CD4-positive, alpha-beta T cell (primary cell): ENCODE results near the gene NET1. TPM values are rescaled to one million over a fixed set of nuclear protein-coding genes. Genes with fewer than 3 reads are reported as not detected.

Source experiments
- ATAC-seq: fragments of 200-7000 bp; cut with Tn5 transposase; one replicate; pipeline ENCODE4 v1.10.0; 2022; ENCODE audit warnings: mild to moderate bottlenecking; ENCODE audit not compliant: poor library complexity
- CTCF ChIA-PET: fragments of 350-600 bp; sonication (Branson Sonifier 250); formaldehyde crosslinking; loops from one replicate; lab custom pipeline; 2021; ENCODE audit warnings: antibody characterized with exemption, inconsistent platforms; lab: Charles Lee
- POLR2A ChIA-PET: fragments of 350-600 bp; sonication (Branson Sonifier 250); formaldehyde crosslinking; loops from one replicate; lab custom pipeline; 2021; ENCODE audit warnings: antibody characterized with exemption, inconsistent platforms; lab: Charles Lee
- DNase-seq, 14 experiments: peaks; one replicate each; pipeline ENCODE4 v3.0.0-alpha.2; 2013 to 2020; ENCODE audit warnings: mixed read lengths in 2 of 14
- H3K27ac ChIP-seq, 2 donors: one replicate each; pipeline versions ENCODE4 v1.5.1 to v1.7.0; 2013; ENCODE audit warnings: low read length in 2 of 2, low read depth in 1 of 2, mild to moderate bottlenecking in 1 of 2
- H3K27me3 ChIP-seq, 2 experiments: 1 replicate in 1 of 2; 2 replicates in 1 of 2; pipeline versions ENCODE4 v1.6.1 to v1.7.0; 2013; ENCODE audit warnings: low read length in 2 of 2, control low read depth in 1 of 2, mild to moderate bottlenecking in 1 of 2, moderate library complexity in 1 of 2; ENCODE audit not compliant: insufficient read depth in 2 of 2, control insufficient read depth in 1 of 2
- H3K36me3 ChIP-seq: one replicate; pipeline ENCODE4 v1.6.1; 2013; ENCODE audit warnings: low read length, control low read depth; ENCODE audit not compliant: insufficient read depth
- H3K4me1 ChIP-seq: one replicate; pipeline ENCODE4 v1.6.1; 2013; ENCODE audit warnings: low read length, control low read depth; ENCODE audit not compliant: insufficient read depth
- H3K4me3 ChIP-seq: one replicate; pipeline ENCODE4 v1.5.1; 2013; ENCODE audit warnings: mild to moderate bottlenecking, low read length, moderate library complexity
- H3K9me3 ChIP-seq, 2 experiments: 1 replicate in 1 of 2; 2 replicates in 1 of 2; pipeline versions ENCODE4 v1.6.1 to v1.7.0; 2013; ENCODE audit warnings: low read length in 2 of 2, mild to moderate bottlenecking in 2 of 2, control low read depth in 1 of 2, moderate library complexity in 1 of 2; ENCODE audit not compliant: control insufficient read depth in 1 of 2, insufficient read depth in 1 of 2
- H3K27ac Mint-ChIP-seq: one replicate; pipeline ENCODE4 v1.8.0; 2020; ENCODE audit warnings: mixed read lengths
- H3K27me3 Mint-ChIP-seq: one replicate; pipeline ENCODE4 v1.8.0; 2021; ENCODE audit warnings: mixed read lengths
- H3K36me3 Mint-ChIP-seq: one replicate; pipeline ENCODE4 v1.8.0; 2021; ENCODE audit warnings: low read depth, mixed read lengths
- H3K4me1 Mint-ChIP-seq: one replicate; pipeline ENCODE4 v1.8.0; 2021; ENCODE audit warnings: low read depth, mixed read lengths
- H3K4me3 Mint-ChIP-seq: one replicate; pipeline ENCODE4 v1.8.0; 2020; ENCODE audit warnings: mild to moderate bottlenecking, mixed read lengths
- H3K9me3 Mint-ChIP-seq: one replicate; pipeline ENCODE4 v1.8.0; 2020; ENCODE audit warnings: mixed read lengths
- CTCF ChIP-seq: fragments of 200-600 bp; IDR thresholded peaks from one replicate; pipeline ENCODE4 v1.8.0; 2022; ENCODE audit warnings: antibody characterized with exemption, mild to moderate bottlenecking
- intact Hi-C, 2 experiments: fragments of 100-400 bp; cut with DNase I in 1 of 2; cut with micrococcal nuclease in 1 of 2; formaldehyde crosslinking; loops; one replicate each; pipeline versions ENCODE4 v1.15.1 to v1.9.0; 2023 to 2025; cut with DNase I, micrococcal nuclease
- total RNA-seq, 174 experiments: library from RNA in 2 of 174; stranded (reverse) in 2 of 174; gene quantifications; one replicate each; pipeline ENCODE4 v1.2.3 and lab custom pipeline; 2021 to 2026

NET1 gene
- total RNA-seq, 2 experiments from 2014 or later: 29.0 to 30.5 TPM

GRCh38 chr10:5396556-5397300 lies 15.6 kb upstream of the NET1 start:
- H3K27me3 ChIP-seq: peaks cover 0 to 8% of the 10 kb centered on the region in 2 experiments
- peaks cover 4% of the 10 kb centered on the region in 2 experiments for H3K9me3 ChIP-seq
- H3K27ac ChIP-seq: no peak overlapping the region
- intact Hi-C loops: no loop called here
- TF ChIP-seq CTCF: no peak
- H3K4me1 ChIP-seq: no peaks in the 10 kb centered on the region
- POLR2A ChIA-PET: no interaction called here
- peaks cover 18% of the 10 kb centered on the region for H3K27me3 Mint-ChIP-seq
- H3K36me3 ChIP-seq: no peaks in the 10 kb centered on the region
- DNase-seq (no peak), ATAC-seq (no peak)
- no peaks in the 10 kb centered on the region for H3K4me1 Mint-ChIP-seq
- no peak overlapping the region for H3K4me3 Mint-ChIP-seq
- no peaks in the 10 kb centered on the region for H3K36me3 Mint-ChIP-seq
- CTCF ChIA-PET: interaction anchor here (1.2 kb wide), 1 partner anchor 12 kb away, joined by 4 read pairs; no protein-coding TSS in a partner anchor
- peaks cover 2% of the 10 kb centered on the region for H3K9me3 Mint-ChIP-seq
- H3K4me3 ChIP-seq: no peak overlapping the region
- no peak overlapping the region for H3K27ac Mint-ChIP-seq

GRCh38 chr10:5399332-5399731 lies 13.0 kb upstream of the NET1 start:
- no peak overlapping the region for H3K4me3 Mint-ChIP-seq
- intact Hi-C loops: no loop called here
- H3K4me1 Mint-ChIP-seq: no peaks in the 10 kb centered on the region
- no peaks in the 10 kb centered on the region for H3K9me3 Mint-ChIP-seq
- peaks cover 18% of the 10 kb centered on the region for H3K27me3 Mint-ChIP-seq
- POLR2A ChIA-PET: no interaction called here
- Histone ChIP-seq H3K4me1 (no peaks in the 10 kb centered on the region), H3K4me3 (no peak overlapping the region), H3K9me3 (no peaks in the 10 kb centered on the region), H3K27me3 (peaks cover 0 to 8% of the 10 kb centered on the region in 2 experiments), H3K27ac (no peak overlapping the region), H3K36me3 (no peaks in the 10 kb centered on the region)
- DNase-seq (no peak), ATAC-seq (no peak)
- no peak for TF ChIP-seq CTCF
- no peaks in the 10 kb centered on the region for H3K36me3 Mint-ChIP-seq
- H3K27ac Mint-ChIP-seq: no peak overlapping the region
- CTCF ChIA-PET: interaction anchor here (1.2 kb wide), 1 partner anchor 15 kb away, joined by 3 read pairs; no protein-coding TSS in a partner anchor

GRCh38 chr10:5400468-5401240 lies 11.7 kb upstream of the NET1 start:
- no peaks in the 10 kb centered on the region for H3K4me1 ChIP-seq
- H3K27me3 Mint-ChIP-seq: peaks cover 12% of the 10 kb centered on the region

More at GRCh38 chr10:5400468-5401240, 11.7 kb upstream of the NET1 start:
- no peaks in the 10 kb centered on the region for H3K4me1 Mint-ChIP-seq
- no peak for ATAC-seq
- intact Hi-C loops: no loop called here
- no peaks in the 10 kb centered on the region for H3K36me3 Mint-ChIP-seq
- Histone ChIP-seq H3K27me3 (peaks cover 0 to 8% of the 10 kb centered on the region in 2 experiments), H3K27ac (no peak overlapping the region), H3K36me3 (no peaks in the 10 kb centered on the region), H3K9me3 (no peaks in the 10 kb centered on the region), H3K4me3 (no peak overlapping the region)
- CTCF ChIA-PET: interaction anchor here (0.5 kb wide), 1 partner anchor 452 kb away, joined by 3 read pairs; no protein-coding TSS in a partner anchor
- no peak for TF ChIP-seq CTCF
- no peak overlapping the region for H3K27ac Mint-ChIP-seq
- POLR2A ChIA-PET: no interaction called here
- no peak for DNase-seq
- H3K9me3 Mint-ChIP-seq: no peaks in the 10 kb centered on the region
- no peak overlapping the region for H3K4me3 Mint-ChIP-seq
